Measurements from ENCODE around the gene DTX3.
"Not testable (repeated sequence)": the region's sequence is repeated elsewhere in the genome, so short reads cannot be mapped to it uniquely, and the experiment has no call there.

DTX3 gene

GRCh38 chr12:57637364-57637763 is 32.7 kb downstream of the DTX3 start:
- no peak for DNase-seq

- no peak for DNase-seq
Measured at GRCh38 chr12:57638096-57638495, 33.5 kb downstream of the DTX3 start.

GRCh38 chr12:57640175-57641042 is 35.8 kb downstream of the DTX3 start:
- no peak for DNase-seq

- DNase-seq, result no peak
Measured at GRCh38 chr12:57641699-57642442, 37.2 kb downstream of the DTX3 start.

- not testable (repeated sequence) for DNase-seq
Measured at GRCh38 chr12:57645990-57646658, 41.5 kb downstream of the DTX3 start.

- DNase-seq, result not testable (repeated sequence)
Measured at GRCh38 chr12:57646659-57647049, 42.0 kb downstream of the DTX3 start.

GRCh38 chr12:57654042-57654441 is 49.4 kb downstream of the DTX3 start:
- no peak for DNase-seq

GRCh38 chr12:57655541-57656240 is 51.1 kb downstream of the DTX3 start:
- no peak for DNase-seq

GRCh38 chr12:57656408-57656807 is 51.8 kb downstream of the DTX3 start:
- DNase-seq, result not testable (repeated sequence)

GRCh38 chr12:57657744-57658143 is 53.1 kb downstream of the DTX3 start:
- no peak for DNase-seq

- no peak for DNase-seq
Measured at GRCh38 chr12:57658890-57659289, 54.3 kb downstream of the DTX3 start.
